ENCODE data around the gene KIF11.

DNA sequence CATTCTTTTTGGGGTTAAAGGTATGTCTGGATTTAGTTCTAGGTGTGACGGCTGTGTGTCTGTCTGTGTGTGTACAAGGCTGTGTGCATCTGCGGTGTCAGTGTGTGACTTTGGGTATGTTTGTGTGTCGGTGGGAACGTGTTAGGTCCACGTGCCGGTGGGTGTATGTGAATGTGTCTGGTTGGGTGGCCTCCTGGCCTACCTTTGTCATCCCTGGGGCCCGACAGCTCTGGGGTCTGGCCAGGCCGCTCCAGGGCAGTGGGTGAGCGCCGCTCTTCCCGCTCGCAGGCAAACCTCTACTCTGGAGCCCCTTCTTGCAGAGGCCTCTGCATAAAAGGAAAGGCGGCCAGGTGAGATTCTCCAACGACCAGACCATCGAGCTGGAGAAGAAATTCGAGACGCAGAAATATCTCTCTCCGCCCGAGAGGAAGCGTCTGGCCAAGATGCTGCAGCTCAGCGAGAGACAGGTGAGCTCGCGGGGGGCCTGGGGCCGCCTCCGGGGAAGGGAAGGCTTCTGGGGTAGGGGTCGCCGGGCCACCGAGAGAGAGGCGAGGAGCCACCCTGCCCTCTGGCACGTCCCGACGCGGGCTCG, 99.2 kb downstream of the KIF11 start:
- TF ChIP-seq POLR2AphosphoS5 (IDR thresholded peaks at IDR 0.05; ENCODE audit: low read depth, low read length) (no peak), EZH2 (conservative IDR thresholded peaks at IDR 0.05; ENCODE audit: low read depth, low read length) (no peak), TAF1 (CRISPR knock-in tag; IDR thresholded peaks at IDR 0.05) (peak; percentile 30; the same call in 1 of the 2 replicates), CTCF (CRISPR knock-in tag; IDR thresholded peaks at IDR 0.05) (no peak), ARNTL (CRISPR knock-in tag; IDR thresholded peaks at IDR 0.05) (no peak; the same call in none of the 2 replicates), JDP2 (CRISPR knock-in tag; IDR thresholded peaks at IDR 0.05; ENCODE audit: borderline replicate concordance) (no peak), ZNF138 (CRISPR knock-in tag; IDR thresholded peaks at IDR 0.05; ENCODE audit: low read depth) (no peak), FOSL1 (CRISPR knock-in tag; IDR thresholded peaks at IDR 0.05; ENCODE audit: borderline replicate concordance) (no peak; the same call in 1 of the 2 replicates), ZNF253 (CRISPR knock-in tag; IDR thresholded peaks at IDR 0.05; ENCODE audit: borderline replicate concordance) (no peak), JUN (CRISPR knock-in tag; IDR thresholded peaks at IDR 0.05) (no peak), NFYB (CRISPR knock-in tag; IDR thresholded peaks at IDR 0.05) (no peak), THAP7 (CRISPR knock-in tag; IDR thresholded peaks at IDR 0.05) (no peak)

All from HepG2 (cell line).